Lower lobe of right lung (tissue), 2 donors: ENCODE measurements around the gene CACNA1E. TPM values are rescaled to one million over a fixed set of nuclear protein-coding genes. Genes with fewer than 3 reads are reported as not detected.

Source experiments
- ATAC-seq, 2 donors: fragments of 200-7000 bp; cut with Tn5 transposase; one replicate each; pipeline ENCODE4 v1.9.1; 2020 to 2022; ENCODE audit warnings: mild to moderate bottlenecking in 2 of 2, moderate library complexity in 2 of 2
- DNase-seq: peaks from one replicate; pipeline ENCODE4 v3.0.0-alpha.2; 2020
- H3K27ac ChIP-seq: fragments of 200-600 bp; one replicate; pipeline ENCODE4 v1.8.0; 2022
- H3K27me3 ChIP-seq: fragments of 200-600 bp; one replicate; pipeline ENCODE4 v1.8.0; 2022; ENCODE audit warnings: low read depth
- H3K36me3 ChIP-seq: fragments of 200-600 bp; one replicate; pipeline ENCODE4 v1.8.0; 2022; ENCODE audit warnings: mild to moderate bottlenecking
- H3K4me1 ChIP-seq: fragments of 200-600 bp; one replicate; pipeline ENCODE4 v1.8.0; 2022
- H3K4me3 ChIP-seq: fragments of 200-600 bp; one replicate; pipeline ENCODE4 v1.8.0; 2022; ENCODE audit warnings: mild to moderate bottlenecking
- H3K9me3 ChIP-seq: fragments of 200-600 bp; one replicate; pipeline ENCODE4 v1.8.0; 2022
- intact Hi-C: fragments of 100-400 bp; cut with DNase I; formaldehyde crosslinking; loops from one replicate; pipeline ENCODE4 v1.11.0; 2022
- total RNA-seq: library from RNA; stranded (reverse); fragmentation: NEBNext Ultra II Directional; extraction: Animal tissue kit (Norgen Biotek cat#: 25700); gene quantifications from one replicate; pipeline ENCODE4 v1.2.1, GENCODE V29; 2021
- TF ChIP-seq, protein P1 (sequence below): fragments of 200-600 bp; IDR thresholded peaks from one replicate; pipeline ENCODE4 v1.8.0; 2022; ENCODE audit warnings: antibody characterized with exemption, mild to moderate bottlenecking
- donor health status: DM: no; HTN: yes; CAD: no; lungs with severe emphysema.

CACNA1E gene
- total RNA-seq, 1 donor from 2014 or later, result 0.27 TPM

DNA sequence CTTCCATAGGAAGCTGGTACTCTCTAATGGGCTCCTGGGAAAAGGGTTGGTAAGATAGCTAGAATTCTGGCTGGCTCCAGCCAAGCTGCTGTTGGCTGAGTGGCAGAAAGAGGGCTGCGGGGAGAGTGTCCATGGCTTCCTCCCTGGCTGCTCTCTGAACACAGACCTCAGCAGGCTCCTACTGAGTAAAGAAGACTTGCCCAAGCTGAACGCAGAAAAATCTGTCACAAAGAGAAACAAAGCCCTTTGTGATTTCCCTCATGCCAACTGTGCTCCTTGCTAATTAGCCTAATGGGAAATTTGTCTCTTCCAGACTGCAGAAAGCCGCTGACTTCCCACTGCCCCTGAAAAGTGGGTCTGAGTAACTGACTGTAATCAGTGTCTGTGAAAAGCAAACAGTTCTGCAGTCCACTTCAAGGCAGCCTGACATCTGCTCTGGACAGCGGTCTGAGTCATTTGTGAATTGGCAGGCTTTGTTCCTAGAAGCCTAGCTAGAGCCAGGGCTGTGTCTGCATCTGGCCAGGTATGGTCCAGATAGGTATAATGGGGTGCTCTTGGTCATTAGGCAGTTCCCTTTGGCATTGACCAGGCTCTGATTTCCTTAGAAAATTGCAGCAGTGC is 295.4 kb downstream of the CACNA1E start:
- DNase-seq, result no peak
- ATAC-seq, result no peak
- Histone ChIP-seq H3K9me3 (no peaks in the 10 kb centered on the region), H3K4me3 (no peak overlapping the region), H3K36me3 (no peaks in the 10 kb centered on the region), H3K27ac (no peak overlapping the region), H3K27me3 (no peaks in the 10 kb centered on the region), H3K4me1 (no peaks in the 10 kb centered on the region)
- TF ChIP-seq, protein P1, sequence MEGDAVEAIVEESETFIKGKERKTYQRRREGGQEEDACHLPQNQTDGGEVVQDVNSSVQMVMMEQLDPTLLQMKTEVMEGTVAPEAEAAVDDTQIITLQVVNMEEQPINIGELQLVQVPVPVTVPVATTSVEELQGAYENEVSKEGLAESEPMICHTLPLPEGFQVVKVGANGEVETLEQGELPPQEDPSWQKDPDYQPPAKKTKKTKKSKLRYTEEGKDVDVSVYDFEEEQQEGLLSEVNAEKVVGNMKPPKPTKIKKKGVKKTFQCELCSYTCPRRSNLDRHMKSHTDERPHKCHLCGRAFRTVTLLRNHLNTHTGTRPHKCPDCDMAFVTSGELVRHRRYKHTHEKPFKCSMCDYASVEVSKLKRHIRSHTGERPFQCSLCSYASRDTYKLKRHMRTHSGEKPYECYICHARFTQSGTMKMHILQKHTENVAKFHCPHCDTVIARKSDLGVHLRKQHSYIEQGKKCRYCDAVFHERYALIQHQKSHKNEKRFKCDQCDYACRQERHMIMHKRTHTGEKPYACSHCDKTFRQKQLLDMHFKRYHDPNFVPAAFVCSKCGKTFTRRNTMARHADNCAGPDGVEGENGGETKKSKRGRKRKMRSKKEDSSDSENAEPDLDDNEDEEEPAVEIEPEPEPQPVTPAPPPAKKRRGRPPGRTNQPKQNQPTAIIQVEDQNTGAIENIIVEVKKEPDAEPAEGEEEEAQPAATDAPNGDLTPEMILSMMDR, result no peak
- intact Hi-C loops, result no loop called here

DNA sequence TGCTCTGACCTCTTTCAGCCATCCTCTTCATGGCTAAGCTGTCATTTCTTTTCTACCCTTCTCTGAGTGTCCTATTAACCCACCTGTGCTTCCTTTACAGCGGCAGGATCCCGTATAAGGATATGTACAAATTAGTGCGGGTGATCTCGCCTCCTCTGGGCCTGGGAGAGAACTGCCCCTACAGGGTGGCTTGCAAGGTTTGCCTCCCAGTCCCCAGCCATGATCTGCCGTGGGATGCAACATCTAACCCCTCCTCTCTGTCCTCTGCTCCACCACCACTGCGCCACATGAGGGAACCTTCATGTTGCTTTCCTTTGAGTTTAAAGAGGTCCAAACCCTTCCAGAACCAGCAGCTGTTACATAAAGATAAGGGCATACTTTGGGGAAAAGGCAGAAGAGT is 296.0 kb downstream of the CACNA1E start:
- ATAC-seq (no peak), DNase-seq (no peak)
- no peak overlapping the region for H3K4me3 ChIP-seq
- H3K9me3 ChIP-seq, result no peaks in the 10 kb centered on the region
- intact Hi-C loops, result no loop called here
- TF ChIP-seq, protein P1, result no peak
- no peak overlapping the region for H3K27ac ChIP-seq
- H3K4me1 ChIP-seq, result no peaks in the 10 kb centered on the region
- no peaks in the 10 kb centered on the region for H3K27me3 ChIP-seq
- no peaks in the 10 kb centered on the region for H3K36me3 ChIP-seq

DNA sequence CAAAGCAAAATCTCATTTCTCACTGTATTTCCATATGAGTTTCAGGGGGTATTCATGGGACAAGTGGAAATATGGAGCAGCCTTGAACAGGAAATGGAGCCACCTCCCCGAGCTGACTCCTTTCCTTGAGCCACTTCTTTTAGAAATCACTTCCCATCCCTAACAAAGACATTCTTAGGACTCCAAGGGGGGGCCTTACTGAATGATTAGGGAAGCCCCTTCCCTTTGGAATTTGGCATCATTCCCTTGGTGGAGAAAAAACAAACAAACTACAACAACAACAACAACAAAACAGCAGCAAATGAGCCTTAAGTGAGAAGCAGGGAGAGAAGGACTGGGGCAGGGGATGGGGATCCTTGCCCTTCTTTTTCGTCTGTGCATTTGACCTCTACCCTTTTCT is 299.9 kb downstream of the CACNA1E start:
- DNase-seq, result no peak
- H3K27ac ChIP-seq, result no peak overlapping the region

DNA sequence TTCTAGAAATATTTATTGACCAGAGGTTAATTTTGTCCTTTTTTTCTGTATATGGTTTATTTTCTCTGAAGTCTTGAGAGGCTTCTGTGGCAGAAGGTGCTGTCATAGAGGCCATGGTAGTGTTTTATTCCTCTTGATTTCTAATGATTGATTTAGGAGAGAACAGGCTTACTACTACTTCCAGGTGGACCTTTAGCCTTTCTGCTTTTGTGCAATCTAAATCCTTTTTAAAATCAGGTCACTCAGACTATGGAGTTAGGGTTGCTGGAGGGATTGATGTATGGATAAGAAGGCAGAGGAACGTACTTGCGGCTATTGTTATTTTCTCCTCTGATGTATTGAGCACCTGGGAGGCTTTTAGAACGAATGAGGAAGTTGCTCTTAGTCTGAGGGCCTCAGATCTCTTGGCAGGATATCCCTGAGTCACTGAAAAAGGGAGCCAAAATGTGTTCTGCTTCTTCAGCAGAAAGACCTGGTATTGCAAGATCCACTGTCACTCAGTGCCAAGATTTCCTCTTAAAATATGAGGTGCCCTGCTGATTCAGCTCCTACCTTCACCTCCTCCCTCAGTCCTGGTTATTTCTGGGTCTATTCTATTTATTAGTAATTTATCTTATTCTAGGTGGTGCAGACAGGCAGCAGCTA is 300.8 kb downstream of the CACNA1E start:
- Histone ChIP-seq H3K4me3 (no peak overlapping the region), H3K27me3 (no peaks in the 10 kb centered on the region), H3K9me3 (no peaks in the 10 kb centered on the region), H3K36me3 (no peaks in the 10 kb centered on the region), H3K27ac (no peak overlapping the region), H3K4me1 (no peaks in the 10 kb centered on the region)
- TF ChIP-seq, protein P1, result no peak
- intact Hi-C loops, result no loop called here
- ATAC-seq, result no peak
- no peak for DNase-seq

More for the DNA sequence above, 299.9 kb downstream of the CACNA1E start:
- Histone ChIP-seq H3K36me3 (no peaks in the 10 kb centered on the region), H3K4me1 (no peaks in the 10 kb centered on the region), H3K4me3 (no peak overlapping the region), H3K9me3 (no peaks in the 10 kb centered on the region), H3K27me3 (no peaks in the 10 kb centered on the region)
- intact Hi-C loops, result no loop called here
- TF ChIP-seq, protein P1, result no peak
- no peak for ATAC-seq

DNA sequence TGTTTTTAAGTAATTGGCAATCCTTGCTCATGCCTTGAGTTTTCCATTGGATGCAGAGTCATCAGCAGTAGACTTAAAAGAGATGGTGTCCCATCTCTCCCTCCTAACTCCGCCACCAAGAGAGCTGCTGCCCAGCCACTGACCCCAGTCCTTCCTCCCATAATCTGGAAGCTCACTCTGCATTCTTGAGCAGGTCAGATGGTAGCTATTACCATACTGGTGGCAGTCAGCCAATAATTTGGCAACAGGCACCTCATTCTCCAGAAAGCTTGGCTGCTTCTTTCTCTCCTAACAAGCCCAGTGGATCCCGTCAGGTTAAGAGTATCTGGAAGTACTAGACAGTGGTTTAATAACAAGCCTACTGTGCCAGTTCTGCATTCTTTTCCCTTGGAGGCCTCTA is 306.1 kb downstream of the CACNA1E start:
- ATAC-seq (no peak), DNase-seq (no peak)
- Histone ChIP-seq H3K36me3 (no peaks in the 10 kb centered on the region), H3K9me3 (no peaks in the 10 kb centered on the region), H3K27ac (no peak overlapping the region), H3K4me3 (no peak overlapping the region), H3K27me3 (no peaks in the 10 kb centered on the region), H3K4me1 (no peaks in the 10 kb centered on the region)
- TF ChIP-seq, protein P1, result no peak
- intact Hi-C loops, result no loop called here
